Neural cell (in vitro differentiated cells): ENCODE results near the gene SLC35A5. TPM values are rescaled to one million over a fixed set of nuclear protein-coding genes. Genes with fewer than 3 reads are reported as not detected.

Source experiments
- H2AFZ ChIP-seq: fragments of 200-600, 300-800 bp; sonication (generic), shearing (Covaris generic); 2 replicates; pipeline ENCODE4 v1.6.0; 2014; ENCODE audit warnings: low read depth, mild to moderate bottlenecking, antibody characterized with exemption, low read length, moderate library complexity
- H3F3A ChIP-seq: fragments of 200-600 bp; shearing (Covaris generic); 2 replicates; pipeline ENCODE4 v1.6.1; 2016; ENCODE audit warnings: mild to moderate bottlenecking, moderate library complexity, mixed read lengths, antibody characterized with exemption, low read length; ENCODE audit not compliant: insufficient read depth, poor library complexity, severe bottlenecking
- H3K27ac ChIP-seq: fragments of 200-600, 300-800 bp; sonication (generic), shearing (Covaris generic); 2 replicates; pipeline ENCODE4 v1.5.1; 2014; ENCODE audit warnings: mild to moderate bottlenecking, low read length, moderate library complexity
- H3K27me3 ChIP-seq: fragments of 300-800, 200-600 bp; sonication (generic), shearing (Covaris generic); 2 replicates; pipeline ENCODE4 v1.6.0; 2014; ENCODE audit warnings: mild to moderate bottlenecking, low read depth, low read length, moderate library complexity; ENCODE audit not compliant: insufficient read depth
- H3K36me3 ChIP-seq: fragments of 300-800, 200-600 bp; sonication (generic), shearing (Covaris generic); 2 replicates; pipeline ENCODE4 v1.5.1; 2014; ENCODE audit warnings: mild to moderate bottlenecking, antibody characterized with exemption, low read length, moderate library complexity; ENCODE audit not compliant: insufficient read depth
- H3K4me2 ChIP-seq: fragments of 300-800, 200-600 bp; sonication (generic), shearing (Covaris generic); 2 replicates; pipeline ENCODE4 v1.6.0; 2014; ENCODE audit warnings: mild to moderate bottlenecking, low read length
- H3K4me3 ChIP-seq: fragments of 300-800, 200-600 bp; sonication (generic), shearing (Covaris generic); 2 replicates; pipeline ENCODE4 v1.5.1; 2014; ENCODE audit warnings: mild to moderate bottlenecking, low read length, moderate library complexity
- H3K79me2 ChIP-seq: fragments of 200-600 bp; shearing (Covaris generic); replicated peaks from 2 replicates; pipeline ENCODE4 v1.6.0; 2014; ENCODE audit warnings: mild to moderate bottlenecking, low read length, moderate library complexity; ENCODE audit not compliant: insufficient read depth
- H3K9ac ChIP-seq: fragments of 300-800, 200-600 bp; sonication (generic), shearing (Covaris generic); 2 replicates; pipeline ENCODE4 v1.6.1; 2016; ENCODE audit warnings: mild to moderate bottlenecking, low read length, mixed read lengths
- H3K9me2 ChIP-seq: fragments of 200-600 bp; shearing (Covaris generic); 2 replicates; pipeline ENCODE4 v1.6.1; 2016; ENCODE audit warnings: mild to moderate bottlenecking, low read length, mixed read lengths; ENCODE audit not compliant: insufficient read depth
- H3K9me3 ChIP-seq: fragments of 200-600, 300-800 bp; sonication (generic), shearing (Covaris generic); 2 replicates; pipeline ENCODE4 v1.6.1; 2016; ENCODE audit warnings: mild to moderate bottlenecking, mixed run types, low read length, moderate library complexity, mixed read lengths
- H4K20me1 ChIP-seq: fragments of 200-600 bp; shearing (Covaris generic); 2 replicates; pipeline ENCODE4 v1.6.1; 2016; ENCODE audit warnings: mild to moderate bottlenecking, mixed run types; ENCODE audit not compliant: insufficient read depth
- CTCF ChIP-seq: fragments of 450-650 bp; IDR thresholded peaks from 2 replicates; pipeline ENCODE4 v1.5.1; 2014; ENCODE audit warnings: antibody characterized with exemption, mild to moderate bottlenecking, moderate library complexity; ENCODE audit not compliant: poor library complexity, severe bottlenecking
- EP300 ChIP-seq: fragments of 450-650 bp; conservative IDR thresholded peaks from 2 replicates; pipeline ENCODE4 v1.6.1; 2014; ENCODE audit warnings: antibody characterized with exemption, mild to moderate bottlenecking, moderate library complexity; ENCODE audit not compliant: poor library complexity, severe bottlenecking
- EZH2 ChIP-seq: fragments of 200-600, 300-800 bp; shearing (Covaris generic), sonication (generic); IDR thresholded peaks from 2 replicates; pipeline ENCODE4 v1.6.1; 2014; ENCODE audit warnings: antibody characterized with exemption, low read length, borderline replicate concordance, mild to moderate bottlenecking; ENCODE audit not compliant: insufficient read depth, poor library complexity, severe bottlenecking
- MXI1 ChIP-seq: fragments of 450-650 bp; conservative IDR thresholded peaks from 2 replicates; pipeline ENCODE4 v1.6.1; 2014; ENCODE audit warnings: antibody characterized with exemption, mild to moderate bottlenecking; ENCODE audit not compliant: poor library complexity, severe bottlenecking
- POLR2AphosphoS5 ChIP-seq: IDR thresholded peaks from 2 replicates; pipeline ENCODE4 v1.6.1; 2012
- RAD21 ChIP-seq: fragments of 450-650 bp; conservative IDR thresholded peaks from 2 replicates; pipeline ENCODE4 v1.6.1; 2014; ENCODE audit warnings: antibody characterized with exemption, mild to moderate bottlenecking, moderate library complexity
- SMC3 ChIP-seq: fragments of 450-650 bp; conservative IDR thresholded peaks from 2 replicates; pipeline ENCODE4 v1.6.1; 2014; ENCODE audit warnings: antibody characterized with exemption, mild to moderate bottlenecking, moderate library complexity; ENCODE audit not compliant: poor library complexity
- TAF1 ChIP-seq: IDR thresholded peaks from 2 replicates; pipeline ENCODE4 v1.6.1; 2012; ENCODE audit warnings: low read depth
- polyA plus RNA-seq: library from polyadenylated mRNA; depleted of rRNA; stranded (reverse); fragments of >200 nt; gene quantifications from 2 replicates; pipeline ENCODE4 v1.2.3, GENCODE V29; 2014
- TF ChIP-seq, protein P1 (sequence below): IDR thresholded peaks from 2 replicates; pipeline ENCODE4 v1.6.1; 2012; ENCODE audit warnings: borderline replicate concordance

The SLC35A5 gene
- polyA plus RNA-seq, 1 donor from 2014 or later: 100 TPM

DNA sequence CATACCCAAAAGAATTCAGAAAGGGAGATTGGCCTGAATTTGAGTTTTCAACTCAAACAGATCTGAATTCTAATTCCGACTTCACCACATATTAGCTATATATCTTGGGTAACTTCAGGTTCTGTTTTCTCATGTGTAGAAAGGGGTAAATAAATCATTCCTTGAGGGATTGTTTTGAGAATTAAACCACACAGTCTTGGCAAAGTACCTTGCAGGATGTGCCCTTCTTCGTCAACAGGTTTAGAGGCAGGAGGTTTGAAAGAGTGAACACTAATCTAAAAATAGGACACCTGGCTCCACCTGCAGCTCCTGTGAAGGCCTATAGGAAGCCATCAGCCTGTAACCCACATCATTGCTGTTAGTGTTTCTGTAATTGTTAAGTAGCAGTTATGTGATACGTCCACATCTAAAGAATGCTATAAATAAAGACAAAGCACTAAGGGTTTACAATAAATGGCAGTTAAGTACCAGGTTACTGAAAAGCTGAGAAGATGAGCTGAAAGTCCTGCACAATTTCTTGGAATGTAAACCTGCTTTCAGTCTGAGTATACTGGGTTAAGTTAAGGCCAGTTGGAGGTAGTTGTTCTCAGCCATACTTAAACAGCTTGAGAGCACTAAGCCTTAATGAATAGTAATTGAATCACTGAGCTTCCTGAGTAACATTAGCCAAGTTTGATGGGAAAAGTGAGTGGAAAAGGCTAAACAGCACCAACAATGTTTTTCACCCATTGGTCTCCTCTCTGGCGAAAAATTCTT lies 73.1 kb downstream of the SLC35A5 start:
- Histone ChIP-seq H3K9me2 (no peaks in the 10 kb centered on the region), H3K36me3 (no peaks in the 10 kb centered on the region), H3K4me2 (no peak overlapping the region), H3F3A (no peaks in the 10 kb centered on the region), H3K27ac (no peak overlapping the region), H2AFZ (no peak overlapping the region), H3K79me2 (no peaks in the 10 kb centered on the region), H4K20me1 (no peaks in the 10 kb centered on the region), H3K9me3 (no peaks in the 10 kb centered on the region), H3K27me3 (no peaks in the 10 kb centered on the region), H3K9ac (no peak overlapping the region), H3K4me3 (no peak overlapping the region)
- TF ChIP-seq POLR2AphosphoS5 (no peak), EP300 (no peak), CTCF (no peak), MXI1 (no peak), TAF1 (no peak), SMC3 (no peak), EZH2 (no peak), RAD21 (no peak)
- TF ChIP-seq, protein P1, sequence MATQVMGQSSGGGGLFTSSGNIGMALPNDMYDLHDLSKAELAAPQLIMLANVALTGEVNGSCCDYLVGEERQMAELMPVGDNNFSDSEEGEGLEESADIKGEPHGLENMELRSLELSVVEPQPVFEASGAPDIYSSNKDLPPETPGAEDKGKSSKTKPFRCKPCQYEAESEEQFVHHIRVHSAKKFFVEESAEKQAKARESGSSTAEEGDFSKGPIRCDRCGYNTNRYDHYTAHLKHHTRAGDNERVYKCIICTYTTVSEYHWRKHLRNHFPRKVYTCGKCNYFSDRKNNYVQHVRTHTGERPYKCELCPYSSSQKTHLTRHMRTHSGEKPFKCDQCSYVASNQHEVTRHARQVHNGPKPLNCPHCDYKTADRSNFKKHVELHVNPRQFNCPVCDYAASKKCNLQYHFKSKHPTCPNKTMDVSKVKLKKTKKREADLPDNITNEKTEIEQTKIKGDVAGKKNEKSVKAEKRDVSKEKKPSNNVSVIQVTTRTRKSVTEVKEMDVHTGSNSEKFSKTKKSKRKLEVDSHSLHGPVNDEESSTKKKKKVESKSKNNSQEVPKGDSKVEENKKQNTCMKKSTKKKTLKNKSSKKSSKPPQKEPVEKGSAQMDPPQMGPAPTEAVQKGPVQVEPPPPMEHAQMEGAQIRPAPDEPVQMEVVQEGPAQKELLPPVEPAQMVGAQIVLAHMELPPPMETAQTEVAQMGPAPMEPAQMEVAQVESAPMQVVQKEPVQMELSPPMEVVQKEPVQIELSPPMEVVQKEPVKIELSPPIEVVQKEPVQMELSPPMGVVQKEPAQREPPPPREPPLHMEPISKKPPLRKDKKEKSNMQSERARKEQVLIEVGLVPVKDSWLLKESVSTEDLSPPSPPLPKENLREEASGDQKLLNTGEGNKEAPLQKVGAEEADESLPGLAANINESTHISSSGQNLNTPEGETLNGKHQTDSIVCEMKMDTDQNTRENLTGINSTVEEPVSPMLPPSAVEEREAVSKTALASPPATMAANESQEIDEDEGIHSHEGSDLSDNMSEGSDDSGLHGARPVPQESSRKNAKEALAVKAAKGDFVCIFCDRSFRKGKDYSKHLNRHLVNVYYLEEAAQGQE: no peak

Other genes starting within 250 kb of the SLC35A5 start
- 174 and 178 TPM in 2 replicates for gene CD200, start 228.9 kb upstream of the SLC35A5 start, polyA plus RNA-seq
- not detected in 2 replicates for gene BTLA, start 62.6 kb upstream of the SLC35A5 start, polyA plus RNA-seq
- gene ATG3, start 83 bp upstream of the SLC35A5 start, polyA plus RNA-seq: 37.1 and 49.3 TPM in 2 replicates
- gene CCDC80, start 79.1 kb downstream of the SLC35A5 start, polyA plus RNA-seq: 0.14 and 2.5 TPM in 2 replicates